WERI-Rb-1 (cell line): ENCODE measurements around the gene TMEM236.

Experiments
- DNase-seq: peaks from one replicate; pipeline ENCODE4 v3.0.0-alpha.2; 2020
- H3K27ac ChIP-seq: fragments of 250-450 bp; sonication (Bioruptor Pico); 2 replicates; pipeline ENCODE4 v1.5.1; 2020; ENCODE audit warnings: mild to moderate bottlenecking, moderate library complexity
- H3K27me3 ChIP-seq: fragments of 250-450 bp; sonication (Bioruptor Pico); 2 replicates; pipeline ENCODE4 v1.5.1; 2021; ENCODE audit warnings: mild to moderate bottlenecking, low read depth, moderate library complexity; ENCODE audit not compliant: insufficient read depth, severe bottlenecking
- H3K36me3 ChIP-seq: fragments of 250-450 bp; sonication (Bioruptor Pico); 2 replicates; pipeline ENCODE4 v1.5.1; 2020; ENCODE audit warnings: mild to moderate bottlenecking, moderate library complexity
- H3K4me3 ChIP-seq: 2 replicates; pipeline ENCODE4 v1.5.1; 2011; ENCODE audit warnings: low read depth, mild to moderate bottlenecking, control low read depth, low read length
- H3K9me3 ChIP-seq: fragments of 250-450 bp; sonication (Bioruptor Pico); 2 replicates; pipeline ENCODE4 v1.5.1; 2021; ENCODE audit warnings: mild to moderate bottlenecking, moderate library complexity; ENCODE audit not compliant: severe bottlenecking
- TF ChIP-seq, protein P1 (sequence below): IDR thresholded peaks from 2 replicates; pipeline ENCODE4 v1.5.1; 2011; ENCODE audit warnings: low read depth, mild to moderate bottlenecking, control low read depth, inconsistent platforms, low read length

The TMEM236 gene

GRCh38 chr10:17768957-17769356, 17.0 kb downstream of the TMEM236 start:
- H3K27ac ChIP-seq: no peak overlapping the region
- no peaks in the 10 kb centered on the region for H3K9me3 ChIP-seq
- no peaks in the 10 kb centered on the region for H3K27me3 ChIP-seq
- no peaks in the 10 kb centered on the region for H3K36me3 ChIP-seq
- DNase-seq: no peak
- H3K4me3 ChIP-seq: no peak overlapping the region
- TF ChIP-seq, protein P1, sequence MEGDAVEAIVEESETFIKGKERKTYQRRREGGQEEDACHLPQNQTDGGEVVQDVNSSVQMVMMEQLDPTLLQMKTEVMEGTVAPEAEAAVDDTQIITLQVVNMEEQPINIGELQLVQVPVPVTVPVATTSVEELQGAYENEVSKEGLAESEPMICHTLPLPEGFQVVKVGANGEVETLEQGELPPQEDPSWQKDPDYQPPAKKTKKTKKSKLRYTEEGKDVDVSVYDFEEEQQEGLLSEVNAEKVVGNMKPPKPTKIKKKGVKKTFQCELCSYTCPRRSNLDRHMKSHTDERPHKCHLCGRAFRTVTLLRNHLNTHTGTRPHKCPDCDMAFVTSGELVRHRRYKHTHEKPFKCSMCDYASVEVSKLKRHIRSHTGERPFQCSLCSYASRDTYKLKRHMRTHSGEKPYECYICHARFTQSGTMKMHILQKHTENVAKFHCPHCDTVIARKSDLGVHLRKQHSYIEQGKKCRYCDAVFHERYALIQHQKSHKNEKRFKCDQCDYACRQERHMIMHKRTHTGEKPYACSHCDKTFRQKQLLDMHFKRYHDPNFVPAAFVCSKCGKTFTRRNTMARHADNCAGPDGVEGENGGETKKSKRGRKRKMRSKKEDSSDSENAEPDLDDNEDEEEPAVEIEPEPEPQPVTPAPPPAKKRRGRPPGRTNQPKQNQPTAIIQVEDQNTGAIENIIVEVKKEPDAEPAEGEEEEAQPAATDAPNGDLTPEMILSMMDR: no peak

GRCh38 chr10:17771017-17771416, 19.0 kb downstream of the TMEM236 start:
- Histone ChIP-seq H3K4me3 (no peak overlapping the region), H3K27ac (no peak overlapping the region), H3K36me3 (no peaks in the 10 kb centered on the region), H3K27me3 (no peaks in the 10 kb centered on the region), H3K9me3 (no peaks in the 10 kb centered on the region)
- no peak for DNase-seq
- TF ChIP-seq, protein P1: no peak

- DNase-seq: no peak
- Histone ChIP-seq H3K4me3 (no peak overlapping the region), H3K27ac (no peak overlapping the region), H3K27me3 (no peaks in the 10 kb centered on the region), H3K9me3 (no peaks in the 10 kb centered on the region), H3K36me3 (no peaks in the 10 kb centered on the region)
- TF ChIP-seq, protein P1: no peak
Observed at GRCh38 chr10:17779784-17780183, 27.8 kb downstream of the TMEM236 start.

GRCh38 chr10:17780727-17781126, 28.7 kb downstream of the TMEM236 start:
- H3K4me3 ChIP-seq: no peak overlapping the region
- no peaks in the 10 kb centered on the region for H3K27me3 ChIP-seq
- no peak for DNase-seq
- no peaks in the 10 kb centered on the region for H3K9me3 ChIP-seq
- H3K27ac ChIP-seq: no peak overlapping the region
- no peaks in the 10 kb centered on the region for H3K36me3 ChIP-seq
- TF ChIP-seq, protein P1: no peak

DNA sequence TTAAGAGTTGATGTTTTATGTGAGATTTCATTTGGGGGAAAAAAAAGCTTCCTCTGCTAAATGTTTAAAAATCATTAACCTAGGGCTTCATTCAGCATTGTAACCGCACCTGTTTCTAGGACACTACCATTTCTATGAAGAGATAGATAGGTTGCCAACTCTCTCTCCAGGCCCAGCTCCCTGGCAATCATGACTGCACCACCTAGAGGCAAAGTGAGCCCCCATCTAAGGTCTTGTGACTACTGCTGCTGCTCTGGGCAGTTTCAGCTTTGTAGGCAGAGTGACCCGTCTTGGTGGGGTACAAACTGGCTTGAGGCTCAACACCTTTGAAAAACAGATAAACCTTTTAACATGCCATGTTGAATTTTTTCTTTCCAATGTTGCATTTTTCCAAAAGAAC, 29.9 kb downstream of the TMEM236 start:
- DNase-seq: no peak
- H3K9me3 ChIP-seq: no peaks in the 10 kb centered on the region
- H3K27ac ChIP-seq: no peak overlapping the region
- no peak overlapping the region for H3K4me3 ChIP-seq
- TF ChIP-seq, protein P1: 0 out of 2 replicates have a peak, but pooled peaks have one; percentile 8
- H3K36me3 ChIP-seq: no peaks in the 10 kb centered on the region
- no peaks in the 10 kb centered on the region for H3K27me3 ChIP-seq

DNA sequence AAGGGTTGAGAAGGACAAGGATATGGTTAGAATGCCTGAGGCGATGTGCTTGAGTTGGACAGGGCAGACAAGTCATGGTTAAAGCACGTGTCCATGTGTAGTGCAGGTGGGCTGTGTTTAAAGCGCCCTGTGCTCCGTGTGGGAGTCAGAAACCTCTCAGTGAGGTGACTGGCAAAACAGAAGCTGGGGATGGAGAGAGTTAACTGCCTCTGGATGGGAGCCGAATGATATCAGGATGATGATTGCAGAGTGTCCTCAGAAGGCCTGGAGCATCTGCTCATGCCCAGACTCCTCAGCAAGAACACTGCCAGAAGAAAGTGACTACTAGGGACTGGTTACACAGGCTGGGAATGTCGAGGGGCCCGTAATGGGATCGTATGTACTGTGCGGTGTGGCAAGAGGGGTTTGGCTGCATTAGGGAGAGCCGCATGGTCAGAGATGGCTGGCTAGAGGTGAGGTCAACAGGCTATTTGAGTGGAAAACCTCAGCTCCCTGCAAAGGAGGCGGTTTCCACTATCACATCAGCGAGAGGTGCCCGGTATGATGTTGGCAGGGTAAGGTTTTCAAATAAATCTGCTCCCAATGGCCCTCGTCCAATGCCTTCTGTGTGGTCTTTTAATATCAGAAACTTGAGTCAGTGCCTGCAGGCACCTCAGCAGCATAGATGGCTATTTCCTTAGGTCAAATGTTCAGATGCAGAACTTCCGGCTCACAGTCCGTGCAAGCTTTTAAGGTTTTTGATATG, 31.1 kb downstream of the TMEM236 start:
- Histone ChIP-seq H3K36me3 (no peaks in the 10 kb centered on the region), H3K27ac (no peak overlapping the region), H3K4me3 (no peak overlapping the region), H3K9me3 (no peaks in the 10 kb centered on the region), H3K27me3 (no peaks in the 10 kb centered on the region)
- TF ChIP-seq, protein P1: no peak
- no peak for DNase-seq
